Heart left ventricle (tissue), 13 donors: ENCODE results near the gene EP400.

Source experiments
- CTCF ChIP-seq, 12 donors: fragments of 200-600 bp; sonication (generic) in 4 of 12; IDR thresholded peaks; one replicate each; pipeline versions ENCODE4 v1.5.0 to v1.8.0; 2018 to 2022; ENCODE audit warnings: antibody characterized with exemption in 12 of 12, mild to moderate bottlenecking in 5 of 12
- POLR2A ChIP-seq, 2 donors: fragments of 450-650 bp; IDR thresholded peaks; one replicate each; pipeline ENCODE4 v1.6.1; 2017; ENCODE audit warnings: antibody characterized with exemption in 2 of 2, mild to moderate bottlenecking in 2 of 2, moderate library complexity in 2 of 2
- donor health status: ischemic (EF 13 %, LVEDD 7.1; RV severe dilation, severe dysfunction).
- donor health status: DM: no; HTN: yes; CAD: no.
- donor health status: DM: no; HTN: no; CAD: no.
- donor health status: ischemic (EF 25% LVEDD 6.9; RV normal size, moderate dysfunction).
- donor health status: ischemic (EF 25% LVEDD 5.7; RV mildly dilated, moderate dysfunction).
- donor health status: ischemic (EF 35%, LVEDD 5.7; RV mildly dilated, moderate dysfunction).
- donor health status: nonischemic (EF 11% LVEDD 7.7; RV severe dilation, severe dysfunction).
- donor health status: DM: yes; HTN: yes; CAD: no.
- donor health status: PGD.
- donor health status: ischemic (EF 29% LVEDD 5.4; RV normal size, mild dysfunction).
- donor health status: nonischemic (EF 23%, LVEDD 6.1; RV moderate dilation, normal function).

- TF ChIP-seq CTCF (IDR thresholded peaks at IDR 0.05) (no peak), POLR2A (IDR thresholded peaks at IDR 0.05) (no peak)
These were observed 47.2 kb upstream of the EP400 start for GRCh38 chr12:131902332-131903241.
